Fibroblast of villous mesenchyme (primary cell): ENCODE results near the gene TBC1D5. TPM values are rescaled to one million over a fixed set of nuclear protein-coding genes. Genes with fewer than 3 reads are reported as not detected.
"Not testable (repeated sequence)": the region's sequence is repeated elsewhere in the genome, so short reads cannot be mapped to it uniquely, and the experiment has no call there.

Experiments
- DNase-seq: peaks from one replicate; pipeline ENCODE4 v3.0.0-alpha.2; 2010; ENCODE audit warnings: low read depth
- H3K4me3 ChIP-seq: 2 replicates; pipeline ENCODE4 v1.5.1; 2011; ENCODE audit warnings: low read depth, mild to moderate bottlenecking, low read length
- total RNA-seq: library from RNA; depleted of rRNA; stranded (reverse); fragments of >200 nt; gene quantifications from 2 replicates; pipeline ENCODE4 v1.2.3, GENCODE V29; 2012
- TF ChIP-seq, protein P1 (sequence below): IDR thresholded peaks from 2 replicates; pipeline ENCODE4 v1.5.1; 2012; ENCODE audit warnings: low read depth, mild to moderate bottlenecking, low read length; ENCODE audit not compliant: insufficient read depth

TBC1D5 gene
- total RNA-seq, 1 donor = 107 TPM

GRCh38 chr3:17730318-17730967 lies 12.0 kb downstream of the TBC1D5 start:
- TF ChIP-seq, protein P1, sequence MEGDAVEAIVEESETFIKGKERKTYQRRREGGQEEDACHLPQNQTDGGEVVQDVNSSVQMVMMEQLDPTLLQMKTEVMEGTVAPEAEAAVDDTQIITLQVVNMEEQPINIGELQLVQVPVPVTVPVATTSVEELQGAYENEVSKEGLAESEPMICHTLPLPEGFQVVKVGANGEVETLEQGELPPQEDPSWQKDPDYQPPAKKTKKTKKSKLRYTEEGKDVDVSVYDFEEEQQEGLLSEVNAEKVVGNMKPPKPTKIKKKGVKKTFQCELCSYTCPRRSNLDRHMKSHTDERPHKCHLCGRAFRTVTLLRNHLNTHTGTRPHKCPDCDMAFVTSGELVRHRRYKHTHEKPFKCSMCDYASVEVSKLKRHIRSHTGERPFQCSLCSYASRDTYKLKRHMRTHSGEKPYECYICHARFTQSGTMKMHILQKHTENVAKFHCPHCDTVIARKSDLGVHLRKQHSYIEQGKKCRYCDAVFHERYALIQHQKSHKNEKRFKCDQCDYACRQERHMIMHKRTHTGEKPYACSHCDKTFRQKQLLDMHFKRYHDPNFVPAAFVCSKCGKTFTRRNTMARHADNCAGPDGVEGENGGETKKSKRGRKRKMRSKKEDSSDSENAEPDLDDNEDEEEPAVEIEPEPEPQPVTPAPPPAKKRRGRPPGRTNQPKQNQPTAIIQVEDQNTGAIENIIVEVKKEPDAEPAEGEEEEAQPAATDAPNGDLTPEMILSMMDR = no peak
- H3K4me3 ChIP-seq = no peak overlapping the region
- peak; percentile 53 for DNase-seq

- TF ChIP-seq, protein P1 = no peak
- DNase-seq = no peak
- H3K4me3 ChIP-seq = no peak overlapping the region
Measured at GRCh38 chr3:17726313-17726712, 16.1 kb downstream of the TBC1D5 start.

DNA sequence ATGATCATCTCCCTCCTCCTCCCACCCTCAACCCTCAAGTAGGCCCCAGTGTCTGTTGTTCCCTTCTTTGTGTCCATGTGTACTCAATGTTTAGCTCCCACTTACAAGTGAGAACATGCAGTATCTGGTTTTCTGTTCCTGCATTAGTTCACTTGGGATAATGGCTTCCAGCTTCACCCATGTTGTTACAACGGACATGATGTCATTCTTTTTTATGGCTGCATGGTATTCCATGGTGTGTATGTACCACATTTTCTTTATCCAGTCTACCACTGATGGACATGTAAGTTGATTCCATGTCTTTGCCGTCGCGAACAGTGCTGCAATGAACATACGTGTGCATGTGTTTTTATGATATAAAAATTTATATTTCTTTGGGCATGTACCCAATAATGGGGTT lies 16.6 kb downstream of the TBC1D5 start:
- not testable (repeated sequence) for DNase-seq, H3K4me3 ChIP-seq

- no peak overlapping the region for H3K4me3 ChIP-seq
- TF ChIP-seq, protein P1 = no peak
- no peak for DNase-seq
Measured at GRCh38 chr3:17724948-17725347, 17.5 kb downstream of the TBC1D5 start.

DNA sequence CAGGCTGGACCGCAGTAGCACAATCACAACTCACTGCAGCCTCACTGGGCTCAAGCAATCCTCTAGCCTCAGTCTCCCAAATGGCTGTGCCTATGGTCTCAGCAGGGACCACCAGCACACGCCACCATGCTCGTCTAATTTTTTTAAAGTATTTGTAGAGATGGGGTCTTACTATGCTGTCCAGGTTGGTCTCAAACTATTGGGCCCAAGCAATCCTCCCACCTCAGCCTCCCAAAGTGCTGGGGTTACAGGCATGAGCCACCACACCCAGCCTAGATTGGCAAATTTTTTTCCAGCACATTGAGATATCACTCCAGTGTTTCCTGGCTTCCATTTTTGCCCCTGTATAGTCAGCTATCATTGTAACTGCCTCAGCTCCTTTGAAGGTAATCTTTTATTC lies 18.3 kb downstream of the TBC1D5 start:
- TF ChIP-seq, protein P1 = no peak
- DNase-seq = no peak
- no peak overlapping the region for H3K4me3 ChIP-seq

GRCh38 chr3:17717411-17717810 lies 25.0 kb downstream of the TBC1D5 start:
- TF ChIP-seq, protein P1 = no peak
- H3K4me3 ChIP-seq = no peak overlapping the region
- no peak for DNase-seq

- no peak overlapping the region for H3K4me3 ChIP-seq
- TF ChIP-seq, protein P1 = no peak
- no peak for DNase-seq
Measured at GRCh38 chr3:17714473-17714872, 28.0 kb downstream of the TBC1D5 start.
